Measurements from ENCODE around the gene HSP90B1.

The HSP90B1 gene

DNA sequence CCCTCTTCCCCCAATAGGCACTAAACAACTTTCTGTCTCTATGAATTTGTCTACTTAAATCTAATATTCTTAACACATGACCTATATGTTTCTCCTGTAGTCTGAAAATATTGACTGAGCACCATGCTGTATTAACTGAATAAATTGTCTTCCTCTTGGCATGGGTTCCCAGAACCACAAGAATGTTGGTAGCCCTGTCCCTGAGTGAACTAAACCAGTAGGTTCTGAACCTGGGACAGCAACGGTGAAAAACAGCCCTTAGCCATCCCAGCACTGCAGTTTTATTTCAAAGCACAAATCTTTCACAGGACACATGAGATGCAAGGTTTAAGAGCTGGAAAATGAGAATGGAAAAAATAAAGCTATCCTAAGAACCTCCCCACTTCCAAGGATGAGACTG is 20.4 kb upstream of the HSP90B1 start:
- TF ChIP-seq, protein P1, sequence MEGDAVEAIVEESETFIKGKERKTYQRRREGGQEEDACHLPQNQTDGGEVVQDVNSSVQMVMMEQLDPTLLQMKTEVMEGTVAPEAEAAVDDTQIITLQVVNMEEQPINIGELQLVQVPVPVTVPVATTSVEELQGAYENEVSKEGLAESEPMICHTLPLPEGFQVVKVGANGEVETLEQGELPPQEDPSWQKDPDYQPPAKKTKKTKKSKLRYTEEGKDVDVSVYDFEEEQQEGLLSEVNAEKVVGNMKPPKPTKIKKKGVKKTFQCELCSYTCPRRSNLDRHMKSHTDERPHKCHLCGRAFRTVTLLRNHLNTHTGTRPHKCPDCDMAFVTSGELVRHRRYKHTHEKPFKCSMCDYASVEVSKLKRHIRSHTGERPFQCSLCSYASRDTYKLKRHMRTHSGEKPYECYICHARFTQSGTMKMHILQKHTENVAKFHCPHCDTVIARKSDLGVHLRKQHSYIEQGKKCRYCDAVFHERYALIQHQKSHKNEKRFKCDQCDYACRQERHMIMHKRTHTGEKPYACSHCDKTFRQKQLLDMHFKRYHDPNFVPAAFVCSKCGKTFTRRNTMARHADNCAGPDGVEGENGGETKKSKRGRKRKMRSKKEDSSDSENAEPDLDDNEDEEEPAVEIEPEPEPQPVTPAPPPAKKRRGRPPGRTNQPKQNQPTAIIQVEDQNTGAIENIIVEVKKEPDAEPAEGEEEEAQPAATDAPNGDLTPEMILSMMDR (conservative IDR thresholded peaks at IDR 0.05; ENCODE audit: low read length) = no peak
- peak; percentile 71 for DNase-seq (ENCODE audit: low read depth)
- H3K4me3 ChIP-seq (ENCODE audit: low read length) = no peak overlapping the region

DNA sequence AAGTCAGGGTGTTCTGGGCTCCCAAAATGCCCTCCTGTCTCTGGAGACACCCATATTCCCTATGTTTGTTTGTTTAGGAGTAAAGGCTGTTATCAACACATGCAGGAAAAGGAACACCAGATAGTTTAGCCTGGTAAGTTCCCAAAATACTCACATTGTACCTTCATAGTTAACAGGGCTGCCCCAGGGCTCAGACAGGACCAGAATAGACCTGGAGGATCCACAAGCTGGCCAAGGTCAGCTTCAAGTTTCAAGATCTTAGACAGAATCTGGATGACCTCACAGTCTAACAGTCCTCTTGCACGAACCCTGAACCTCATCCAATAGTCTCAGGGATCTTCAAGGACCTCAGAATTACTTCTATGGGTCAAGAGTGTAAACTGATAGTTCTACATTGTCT is 18.1 kb upstream of the HSP90B1 start:
- no peak overlapping the region for H3K4me3 ChIP-seq (ENCODE audit: low read length)
- TF ChIP-seq, protein P1 (conservative IDR thresholded peaks at IDR 0.05; ENCODE audit: low read length) = no peak
- no peak for DNase-seq (ENCODE audit: low read depth)

DNA sequence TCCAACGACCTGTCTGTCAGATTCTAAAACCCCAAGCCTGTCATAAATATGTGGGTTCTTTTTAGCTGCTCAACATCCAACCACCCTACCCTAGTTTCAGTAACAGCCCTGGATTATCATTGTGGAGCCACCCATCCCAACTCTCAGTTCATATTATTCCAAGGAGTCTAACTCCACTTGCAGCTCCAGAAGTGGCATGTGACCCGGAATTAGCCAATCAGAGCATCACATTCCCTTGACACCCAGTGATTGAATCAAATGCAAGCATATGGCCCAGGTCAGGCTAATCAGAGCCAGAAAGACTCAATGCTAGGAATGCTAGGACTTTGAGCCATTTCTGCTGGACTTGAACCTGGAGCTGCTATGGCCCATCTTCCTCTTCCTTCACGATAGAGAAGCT is 17.1 kb upstream of the HSP90B1 start:
- DNase-seq (ENCODE audit: low read depth) = no peak
- TF ChIP-seq, protein P1 (conservative IDR thresholded peaks at IDR 0.05; ENCODE audit: low read length) = no peak
- H3K4me3 ChIP-seq (ENCODE audit: low read length) = no peak overlapping the region

DNA sequence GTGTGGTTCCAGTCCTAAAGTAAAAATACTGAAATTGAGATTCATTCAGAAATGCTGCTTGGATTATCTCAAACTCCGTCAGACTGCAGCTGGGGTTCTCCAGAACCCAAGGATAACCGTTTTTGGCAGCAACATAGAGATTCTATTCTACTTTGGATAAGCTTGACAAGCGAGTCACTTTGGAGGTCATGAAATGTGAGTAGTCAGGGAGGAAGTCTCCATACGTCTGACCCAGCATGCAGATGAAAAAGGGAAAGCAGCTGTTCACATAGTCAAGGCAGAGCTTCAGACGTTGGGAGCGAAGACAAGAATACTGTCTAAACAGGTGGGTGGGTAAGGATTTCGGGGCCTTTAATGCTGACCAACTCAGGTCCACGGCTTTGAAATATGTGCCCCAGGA is 14.9 kb upstream of the HSP90B1 start:
- DNase-seq (ENCODE audit: low read depth) = no peak
- TF ChIP-seq, protein P1 (conservative IDR thresholded peaks at IDR 0.05; ENCODE audit: low read length) = no peak
- no peak overlapping the region for H3K4me3 ChIP-seq (ENCODE audit: low read length)

DNA sequence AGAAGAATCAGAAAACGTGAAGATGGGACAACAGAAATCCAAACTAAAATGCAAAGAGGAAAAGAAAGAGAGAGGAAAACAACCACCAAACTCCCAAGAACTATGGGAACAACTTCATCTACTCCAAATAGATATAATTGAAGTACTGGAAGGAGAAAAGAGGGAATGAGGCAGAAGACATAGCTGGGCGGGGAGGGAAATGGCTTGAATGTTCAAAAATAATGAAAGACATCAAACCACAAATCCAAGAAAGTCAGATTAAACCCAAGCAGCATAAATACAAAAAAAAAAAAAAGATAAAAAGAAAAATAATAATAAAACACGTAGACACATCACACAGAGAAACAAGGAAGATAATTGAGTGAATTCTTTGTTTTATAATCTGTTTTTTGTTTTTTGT is 12.3 kb upstream of the HSP90B1 start:
- TF ChIP-seq, protein P1 (conservative IDR thresholded peaks at IDR 0.05; ENCODE audit: low read length) = no peak
- DNase-seq (ENCODE audit: low read depth) = no peak
- H3K4me3 ChIP-seq (ENCODE audit: low read length) = no peak overlapping the region

DNA sequence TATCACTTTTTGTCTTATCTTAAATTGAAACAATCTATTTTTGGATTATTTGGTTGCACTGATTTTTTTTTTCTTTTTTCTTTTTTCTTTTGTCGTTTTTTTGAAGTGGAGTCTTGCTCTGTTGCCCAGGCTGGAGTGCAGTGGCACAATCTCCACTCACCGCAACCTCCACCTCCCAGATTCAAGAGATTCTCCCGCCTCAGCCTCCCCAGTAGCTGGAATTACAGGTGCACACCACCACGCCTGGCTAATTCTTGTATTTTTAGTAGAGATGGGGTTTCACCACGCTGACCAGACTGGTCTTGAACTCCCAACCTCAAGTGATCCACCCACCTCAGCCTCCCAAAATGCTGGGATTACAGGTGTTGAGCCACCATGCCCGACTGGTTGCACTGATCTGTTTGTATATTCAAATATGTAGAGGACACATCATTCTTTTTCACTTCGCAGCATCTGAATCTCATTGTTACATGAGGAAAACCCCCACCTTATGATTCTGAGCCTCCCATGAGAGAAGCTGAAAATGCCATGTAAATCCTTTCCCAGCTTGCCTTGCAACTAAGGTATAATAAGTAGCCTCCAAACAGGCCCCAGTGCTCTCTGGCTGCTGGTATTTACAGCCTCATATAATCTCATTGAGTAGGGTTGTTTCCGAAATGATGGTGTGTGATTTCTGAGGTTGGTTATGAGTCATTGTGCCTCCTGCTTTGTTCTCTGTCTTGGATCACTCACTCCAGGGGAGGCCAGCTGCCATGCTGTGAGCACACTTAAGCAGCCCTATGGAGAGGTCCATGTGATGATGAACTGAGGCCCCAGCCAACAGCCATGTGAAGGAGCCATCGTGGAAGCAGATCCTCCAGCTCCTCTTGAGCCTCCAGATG is 5.2 kb upstream of the HSP90B1 start:
- DNase-seq (ENCODE audit: low read depth) = peak; percentile 70
- TF ChIP-seq, protein P1 (conservative IDR thresholded peaks at IDR 0.05; ENCODE audit: low read length) = no peak
- no peak overlapping the region for H3K4me3 ChIP-seq (ENCODE audit: low read length)

DNA sequence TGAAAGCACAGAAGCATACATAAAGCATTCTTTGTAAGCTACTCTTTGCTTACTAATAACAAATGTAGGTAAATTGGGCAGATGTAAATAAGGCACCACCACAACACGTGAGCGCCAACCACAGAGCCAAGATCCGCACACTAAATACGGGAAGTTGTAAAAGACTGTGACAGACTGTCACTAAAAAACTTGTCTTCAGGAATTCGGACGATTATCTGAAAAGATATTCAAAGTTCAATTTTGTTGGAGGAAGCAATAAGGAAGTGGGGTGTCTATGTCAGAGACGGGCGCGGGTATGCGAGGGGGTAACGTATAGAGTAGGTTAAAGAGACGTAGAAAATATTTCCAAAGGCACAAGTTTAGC is 1.5 kb upstream of the HSP90B1 start:
- TF ChIP-seq, protein P1 (conservative IDR thresholded peaks at IDR 0.05; ENCODE audit: low read length) = no peak
- DNase-seq (ENCODE audit: low read depth) = no peak
- H3K4me3 ChIP-seq (ENCODE audit: low read length) = peak overlapping the region; percentile 73

All from AG10803 (cell line).